HG03469 (cell line): ENCODE measurements around the gene CTSL.
"Not testable (repeated sequence)": the region's sequence is repeated elsewhere in the genome, so short reads cannot be mapped to it uniquely, and the experiment has no call there.

Experiments used
- ATAC-seq: cut with Tn5 transposase; IDR thresholded peaks from one replicate; pipeline ENCODE4 v1.9.1; 2021; ENCODE audit warnings: mild to moderate bottlenecking, moderate library complexity, moderate number of reproducible peaks; ENCODE audit not compliant: unreplicated experiment

Gene CTSL

GRCh38 chr9:87751868-87752267, 25.9 kb downstream of the CTSL start:
- ATAC-seq = no peak

GRCh38 chr9:87753313-87753712, 27.4 kb downstream of the CTSL start:
- ATAC-seq = no peak

GRCh38 chr9:87758330-87758729, 32.4 kb downstream of the CTSL start:
- ATAC-seq = not testable (repeated sequence)

- ATAC-seq = not testable (repeated sequence)
Observed at GRCh38 chr9:87759980-87760379, 34.1 kb downstream of the CTSL start.

GRCh38 chr9:87760529-87760928, 34.6 kb downstream of the CTSL start:
- ATAC-seq = no peak

- no peak for ATAC-seq
Observed at GRCh38 chr9:87763286-87763685, 37.4 kb downstream of the CTSL start.

GRCh38 chr9:87765521-87765920, 39.6 kb downstream of the CTSL start:
- no peak for ATAC-seq

GRCh38 chr9:87766697-87767096, 40.8 kb downstream of the CTSL start:
- ATAC-seq = no peak

- ATAC-seq = no peak
Observed at GRCh38 chr9:87770616-87771315, 44.8 kb downstream of the CTSL start.

GRCh38 chr9:87771316-87772006, 45.5 kb downstream of the CTSL start:
- no peak for ATAC-seq

GRCh38 chr9:87776481-87777379, 50.8 kb downstream of the CTSL start:
- ATAC-seq = no peak

- ATAC-seq = no peak
Observed at GRCh38 chr9:87778996-87779395, 53.1 kb downstream of the CTSL start.
